GDM1 (cell line): ENCODE measurements around the gene BRAT1.

Experiments used
- DNase-seq: peaks from one replicate; lab custom pipeline; 2025; lab: John Stamatoyannopoulos, UW

BRAT1 gene

DNA sequence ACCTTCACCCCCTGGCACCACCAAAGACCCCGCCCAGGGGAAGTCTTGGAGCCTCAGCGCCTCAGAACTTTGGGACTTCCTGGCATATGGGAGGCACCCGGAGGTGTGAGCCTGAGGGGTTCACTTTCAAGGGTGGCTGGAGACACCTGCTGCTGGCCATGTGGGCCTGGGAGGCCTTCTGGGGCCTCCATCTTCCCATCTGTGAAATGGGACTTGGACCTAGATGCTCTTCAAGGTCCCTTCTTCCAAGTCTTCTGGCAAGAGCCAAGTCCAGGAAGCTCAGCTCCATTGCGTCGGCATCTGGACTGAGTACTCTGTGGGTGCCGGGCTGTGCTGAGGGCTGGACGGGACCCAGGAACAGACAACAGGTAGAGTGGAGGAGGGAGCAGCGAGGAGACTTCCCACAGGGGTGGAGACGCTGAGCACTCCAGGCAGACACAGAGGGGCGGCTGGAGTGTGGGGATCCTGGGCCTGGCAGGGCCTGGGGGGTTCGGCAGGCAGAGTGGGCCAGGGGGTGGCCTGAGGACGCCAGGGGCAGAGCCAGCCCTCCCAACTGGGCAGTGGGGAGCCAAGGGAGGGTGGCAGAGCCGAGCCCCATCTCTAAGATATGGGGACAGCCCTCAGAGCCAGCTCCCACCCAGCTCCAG, 45.1 kb downstream of the BRAT1 start:
- no peak for DNase-seq

DNA sequence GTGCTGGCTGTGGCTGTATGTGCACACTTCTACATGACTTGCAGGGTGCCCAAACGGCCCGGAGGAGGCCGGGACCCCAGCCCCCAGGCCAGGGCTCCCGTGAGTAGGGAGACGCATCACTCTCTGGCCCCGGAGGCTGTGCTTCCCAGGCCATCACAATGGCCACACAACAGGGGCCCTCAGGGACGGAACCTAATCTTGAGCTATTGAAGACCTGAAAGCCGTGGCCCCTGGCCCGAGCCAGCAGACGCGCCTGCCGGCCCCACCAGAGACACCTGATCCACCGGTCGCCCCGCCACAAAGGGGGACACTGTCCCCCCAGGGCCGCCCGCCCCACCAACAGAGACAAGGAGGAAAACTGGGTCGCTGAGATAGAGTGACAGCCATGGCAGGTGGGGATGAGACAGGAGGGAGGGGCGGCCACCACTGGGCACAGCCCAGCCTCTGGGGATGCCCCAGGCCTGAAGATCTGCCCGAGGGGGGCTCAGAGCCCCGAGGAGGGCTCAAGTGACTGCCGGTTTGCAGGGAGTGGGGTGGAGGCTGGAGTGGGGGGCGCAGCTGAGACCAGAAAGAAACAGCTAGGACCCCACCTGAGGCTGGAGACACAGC, 45.9 kb downstream of the BRAT1 start:
- no peak for DNase-seq

DNA sequence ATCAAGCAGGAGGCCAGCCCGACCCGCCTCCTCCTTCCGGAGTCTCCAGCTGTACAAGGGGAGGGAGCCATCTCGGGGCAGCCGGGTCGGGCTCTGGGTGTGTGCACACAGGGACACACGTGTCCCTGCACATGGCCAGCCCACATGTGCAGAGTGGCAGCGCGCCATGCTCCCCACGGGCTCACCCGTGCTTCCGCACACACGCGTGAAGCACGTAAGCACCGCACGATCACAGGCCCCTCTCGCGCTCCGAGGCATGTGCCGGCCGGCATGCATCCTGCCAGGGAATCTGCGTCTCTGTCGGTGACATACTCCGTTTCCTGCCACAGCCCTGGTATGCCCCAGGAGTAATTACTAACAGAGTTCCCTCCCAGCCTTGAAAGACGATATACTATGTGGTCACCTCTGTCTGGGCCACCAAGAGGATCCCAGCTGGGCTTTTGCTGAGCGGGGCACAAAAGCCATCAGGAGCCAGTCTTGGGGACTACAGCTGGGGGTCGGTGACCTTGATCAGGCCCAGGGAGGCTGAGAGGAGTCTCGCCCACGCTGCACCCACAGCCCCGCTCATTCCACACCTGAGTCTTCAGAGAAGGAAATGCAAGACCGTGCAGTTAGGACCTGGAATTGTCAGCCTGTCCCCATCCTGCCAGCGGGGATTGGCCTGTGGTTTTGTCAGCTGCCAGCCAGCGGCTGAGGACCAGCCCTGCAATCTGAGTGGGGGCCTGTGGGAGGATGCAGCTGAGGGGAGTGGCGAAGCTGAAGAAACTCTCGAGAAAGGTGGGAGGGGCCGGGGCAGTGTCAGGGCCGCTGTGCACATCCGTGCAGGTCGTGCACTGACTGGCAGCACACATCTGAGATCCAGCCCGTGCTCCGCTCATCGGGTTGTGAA, 46.8 kb downstream of the BRAT1 start:
- peak; percentile 70 for DNase-seq

DNA sequence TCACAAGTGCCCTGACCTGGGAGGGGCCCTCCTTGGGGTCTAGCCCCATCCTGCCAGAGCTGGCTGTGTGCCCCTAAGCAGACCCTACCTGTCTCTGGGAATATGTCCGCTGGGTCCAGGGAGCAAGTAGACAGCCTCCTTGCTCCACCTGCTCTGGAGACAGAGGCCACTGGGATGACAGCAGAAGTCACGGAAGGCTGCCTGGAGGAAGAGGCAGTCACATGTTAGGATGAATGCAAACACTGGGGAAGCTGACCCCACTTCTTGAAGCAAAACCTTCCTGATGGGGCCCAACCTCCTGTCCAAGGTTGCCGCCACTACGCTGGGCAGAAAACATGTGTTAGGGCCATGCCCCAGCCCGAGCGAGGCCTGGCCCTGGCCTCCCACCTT, 47.4 kb downstream of the BRAT1 start:
- no peak for DNase-seq

DNA sequence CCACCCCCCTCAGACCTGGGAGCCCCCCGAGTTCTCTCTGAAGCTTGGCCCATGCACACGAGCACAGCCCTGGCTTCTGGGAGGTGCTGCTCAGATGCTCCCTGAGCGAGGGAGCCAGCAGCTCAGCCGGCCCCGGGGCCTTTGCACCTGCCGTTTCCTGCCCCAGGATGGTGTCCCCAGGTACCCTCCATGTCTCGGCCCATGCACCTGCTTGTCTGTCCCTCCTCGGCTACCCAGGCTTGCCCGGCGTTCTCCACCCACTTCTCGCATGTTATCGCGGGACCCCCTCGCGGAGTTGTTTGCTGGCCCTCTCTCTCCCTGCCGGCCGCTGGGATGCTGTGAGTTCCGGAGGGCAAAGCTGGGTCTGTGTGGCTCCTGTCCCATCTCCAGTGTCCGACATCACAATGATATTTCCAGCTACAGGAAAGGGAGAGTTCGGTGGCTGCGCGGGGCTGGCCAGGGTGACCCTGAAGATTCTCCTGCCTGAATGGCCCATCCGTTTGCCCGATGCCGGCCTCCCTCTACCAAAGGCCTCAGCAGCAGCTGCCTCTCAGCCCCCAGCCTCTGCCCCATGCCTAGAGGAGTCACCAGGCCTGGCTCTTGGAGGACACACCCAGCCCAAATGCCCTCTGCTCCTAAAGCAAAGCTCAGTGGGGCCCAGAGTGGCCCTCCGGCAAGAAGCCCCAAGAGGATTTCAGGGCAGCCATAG, 48.0 kb downstream of the BRAT1 start:
- no peak for DNase-seq

DNA sequence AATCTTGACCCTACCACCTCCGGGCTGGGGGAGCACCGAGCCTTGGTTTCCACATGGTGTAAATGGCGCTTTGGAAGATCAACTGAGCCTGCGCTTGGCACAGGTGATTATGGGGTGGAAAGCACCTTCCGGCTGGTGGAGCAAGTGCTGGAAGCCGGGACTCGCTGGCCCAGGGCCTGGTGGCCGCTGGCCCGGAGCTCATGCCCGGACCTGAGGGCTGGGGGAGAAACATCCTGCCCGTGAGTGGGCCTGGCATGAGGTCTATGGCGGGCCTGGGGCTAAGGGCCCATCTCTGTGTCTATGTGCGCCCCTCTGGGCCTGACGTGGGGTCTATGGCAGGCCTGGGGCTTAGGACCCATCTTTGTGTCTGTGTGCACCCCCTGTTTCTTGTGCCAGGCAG, 49.9 kb downstream of the BRAT1 start:
- no peak for DNase-seq

DNA sequence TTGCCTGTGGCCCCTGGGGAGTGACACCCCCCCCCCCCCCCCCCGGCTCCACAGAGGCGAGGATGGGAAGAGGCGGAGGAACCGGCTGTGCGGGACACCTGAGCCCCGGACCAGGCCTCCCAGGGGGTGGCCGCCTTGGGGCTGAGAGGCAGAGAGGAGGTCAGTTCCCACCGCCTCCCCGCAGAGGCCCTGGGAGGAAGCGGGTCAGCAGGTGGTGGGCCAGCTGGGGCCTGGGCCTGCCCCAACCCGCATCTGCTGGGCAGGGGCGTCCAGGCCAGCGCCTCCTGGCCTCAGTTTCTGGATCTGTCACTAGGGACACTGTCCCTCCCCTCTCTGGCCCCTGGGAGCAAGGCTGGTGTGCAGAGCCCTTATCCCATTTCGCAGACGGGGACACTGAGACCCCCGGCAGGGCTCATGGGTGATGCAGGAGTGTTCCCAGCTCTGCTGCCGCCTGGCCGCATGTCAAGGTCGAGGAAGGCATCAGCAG, 50.4 kb downstream of the BRAT1 start:
- DNase-seq, result no peak

DNA sequence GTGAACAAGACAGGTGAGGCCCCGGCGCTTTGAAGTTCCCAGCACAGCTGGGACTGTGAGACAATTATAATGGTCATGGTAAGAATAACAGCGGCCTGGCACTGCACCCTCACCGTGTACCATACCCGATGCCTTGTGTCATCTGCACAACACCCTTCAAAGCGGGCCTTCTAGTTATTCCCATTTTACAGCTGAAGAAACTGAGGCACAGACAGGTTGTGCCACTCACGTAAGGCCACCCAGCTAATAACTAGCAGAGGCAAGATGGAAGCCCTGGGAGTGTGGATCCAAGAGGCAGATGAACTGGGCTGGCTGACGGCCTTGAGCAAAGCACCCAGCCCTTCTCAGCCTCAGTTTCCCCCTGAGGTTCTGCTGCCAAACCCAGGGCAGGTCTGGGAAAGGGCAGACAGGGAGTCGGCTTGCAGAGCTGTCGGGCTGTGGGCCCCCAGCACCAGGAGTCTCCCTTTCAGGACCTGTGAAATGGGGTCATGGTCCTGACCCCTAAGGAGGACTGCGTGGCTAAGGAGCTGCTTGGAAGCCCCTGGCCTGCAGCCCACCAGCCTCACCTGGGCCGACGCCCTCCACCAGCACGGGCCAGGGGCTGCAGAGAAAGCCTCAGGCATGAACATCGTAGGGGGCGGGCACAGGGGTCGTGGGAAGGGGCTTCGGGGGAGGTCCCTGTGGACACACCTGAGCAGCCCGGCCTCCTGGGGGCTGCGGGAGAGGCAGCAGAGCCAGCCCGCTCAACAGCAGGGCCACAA, 51.0 kb downstream of the BRAT1 start:
- no peak for DNase-seq

DNA sequence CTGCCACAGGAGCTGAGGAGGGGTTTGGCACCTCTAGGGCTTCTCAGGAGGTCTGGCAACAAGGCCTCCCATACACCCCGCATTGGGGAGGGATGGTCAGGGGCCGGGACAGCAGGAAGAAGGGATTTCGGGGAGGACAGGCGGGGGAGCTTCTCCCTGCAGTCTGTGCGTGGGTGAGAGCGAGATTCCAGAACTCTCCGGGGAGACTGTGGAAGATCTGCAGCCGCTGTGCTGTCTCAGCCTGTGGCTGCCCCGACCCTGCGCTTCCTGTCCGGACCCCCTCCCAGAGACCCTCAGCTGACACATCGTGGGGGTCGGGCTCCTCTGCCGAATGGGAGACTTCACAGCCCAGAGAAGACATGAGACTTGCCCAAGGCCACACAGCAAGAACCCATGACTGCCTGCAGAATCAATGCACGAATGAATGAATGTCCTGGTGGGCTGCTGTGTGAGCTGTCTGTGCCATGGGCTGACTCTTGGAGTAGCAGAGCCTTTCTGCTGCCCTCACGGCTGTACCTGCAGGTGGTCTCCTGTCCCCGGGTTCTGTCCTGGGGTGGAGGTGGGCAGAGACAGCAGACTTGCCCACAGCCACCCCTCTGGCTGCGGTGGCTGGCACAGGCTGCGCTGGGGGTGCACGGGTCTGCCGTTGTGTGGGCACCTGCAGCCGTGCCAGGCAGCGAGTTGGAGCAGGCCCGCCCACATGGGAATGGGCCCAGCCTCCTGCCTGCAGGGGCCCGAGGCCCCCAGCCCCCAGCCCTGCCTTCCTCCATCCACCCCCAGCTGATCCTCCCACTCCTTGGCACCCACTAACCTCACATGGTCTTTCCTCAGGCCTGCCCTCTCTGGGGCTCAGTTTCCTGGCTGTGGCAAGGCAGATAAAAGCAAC, 52.0 kb downstream of the BRAT1 start:
- DNase-seq, result no peak

DNA sequence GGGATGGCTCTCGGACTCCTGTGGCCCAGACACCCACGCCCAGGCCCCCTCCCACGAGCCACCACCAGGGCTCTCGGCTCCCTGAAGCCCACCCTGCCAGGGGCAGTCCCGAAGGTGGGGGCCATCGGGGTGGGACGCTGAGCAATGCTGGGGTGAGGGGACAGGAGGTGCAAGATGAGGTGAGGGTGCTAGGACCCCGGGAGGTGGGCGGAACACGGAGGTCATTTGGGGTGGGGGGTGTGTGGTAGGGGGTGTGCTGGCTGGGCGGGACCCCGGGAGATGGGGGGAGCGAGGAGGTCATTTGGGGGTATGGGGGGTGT, 52.7 kb downstream of the BRAT1 start:
- DNase-seq, result no peak

DNA sequence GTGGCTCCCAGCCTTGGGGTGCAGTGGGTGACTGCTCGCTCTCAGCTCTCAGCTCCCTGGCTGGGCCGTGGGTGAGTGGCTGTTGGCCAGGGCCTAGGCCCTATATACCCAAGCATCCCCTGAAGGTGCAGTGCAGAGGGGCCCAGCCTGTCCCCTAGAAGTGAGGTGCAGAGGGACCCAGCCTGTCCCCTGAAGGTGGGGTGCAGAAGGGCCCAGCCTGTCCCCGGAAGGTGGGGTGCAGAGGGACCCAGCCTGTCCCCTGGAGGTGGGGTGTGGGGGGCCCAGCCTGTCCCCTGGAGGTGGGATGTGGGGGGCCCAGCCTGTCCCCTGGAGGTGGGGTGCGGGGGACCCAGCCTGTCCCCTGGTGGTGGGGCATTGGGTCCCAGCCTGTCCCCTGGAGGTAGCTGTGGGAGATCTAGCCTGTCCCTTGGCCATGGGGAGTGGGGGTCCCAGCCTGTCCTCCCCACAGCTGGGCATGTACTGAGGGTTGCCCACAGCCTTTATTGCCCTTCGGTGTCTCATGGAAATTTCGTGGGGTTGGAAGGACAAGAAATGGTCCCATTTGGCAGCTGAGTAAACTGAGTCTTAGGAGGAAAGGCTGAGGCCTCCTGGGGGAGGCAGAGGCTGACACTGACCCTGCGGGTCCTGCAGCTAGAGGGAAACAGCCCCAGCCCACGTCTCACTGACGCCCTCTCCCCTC, 53.2 kb downstream of the BRAT1 start:
- no peak for DNase-seq

DNA sequence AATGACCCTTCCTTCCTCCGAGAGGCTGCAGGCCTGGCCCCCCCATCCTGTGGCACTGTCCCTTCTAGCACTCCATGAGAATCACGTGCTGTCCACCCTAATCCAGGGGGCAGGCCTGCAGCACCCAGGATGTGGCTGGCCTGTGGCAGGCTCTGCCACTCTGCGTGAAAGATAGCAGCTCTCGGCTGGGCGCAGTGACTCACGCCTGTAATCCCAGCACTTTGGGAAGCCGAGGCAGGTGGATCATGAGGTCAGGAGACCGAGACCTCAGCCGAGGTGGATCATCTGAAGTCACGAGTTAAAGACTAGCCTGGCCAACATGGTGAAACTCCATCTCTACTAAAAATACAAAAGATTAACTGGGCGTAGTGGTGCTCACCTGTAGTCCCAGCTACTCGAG, 54.6 kb downstream of the BRAT1 start:
- DNase-seq, result no peak

DNA sequence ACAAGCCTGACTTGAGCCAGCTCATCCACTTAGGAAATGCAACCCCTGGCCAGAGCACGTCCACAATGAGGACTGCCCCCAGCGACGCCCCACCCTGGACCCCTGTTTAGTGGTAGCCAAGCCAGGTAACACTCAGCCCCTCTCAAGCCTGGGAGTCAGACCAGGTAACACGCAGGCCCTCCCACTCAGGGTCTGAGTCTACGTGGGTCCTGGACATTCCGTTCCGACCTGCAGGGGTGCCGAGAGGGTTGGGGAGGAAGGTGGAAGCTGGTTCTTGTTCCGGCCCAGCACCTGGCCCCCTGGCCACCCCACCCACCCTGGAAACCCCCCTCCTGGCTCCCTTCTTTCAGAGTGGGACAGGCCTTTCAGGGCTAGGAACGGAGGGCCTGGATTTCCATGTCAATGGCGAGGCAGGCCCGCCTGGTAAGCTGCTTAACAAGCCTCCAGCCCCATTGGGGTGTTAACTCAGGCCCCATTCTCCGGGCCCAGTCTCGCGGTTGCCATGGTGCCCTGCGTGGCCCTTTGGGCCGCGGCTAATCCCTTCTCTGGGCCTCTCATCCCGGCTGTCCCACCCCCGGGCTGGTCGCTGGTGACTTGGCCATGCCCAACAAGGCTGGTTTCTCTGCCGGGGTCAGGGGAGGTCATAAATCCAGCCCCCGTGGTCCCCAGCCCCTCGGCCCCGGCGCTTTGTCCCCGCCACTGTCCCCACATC, 55.4 kb downstream of the BRAT1 start:
- DNase-seq, result no peak

DNA sequence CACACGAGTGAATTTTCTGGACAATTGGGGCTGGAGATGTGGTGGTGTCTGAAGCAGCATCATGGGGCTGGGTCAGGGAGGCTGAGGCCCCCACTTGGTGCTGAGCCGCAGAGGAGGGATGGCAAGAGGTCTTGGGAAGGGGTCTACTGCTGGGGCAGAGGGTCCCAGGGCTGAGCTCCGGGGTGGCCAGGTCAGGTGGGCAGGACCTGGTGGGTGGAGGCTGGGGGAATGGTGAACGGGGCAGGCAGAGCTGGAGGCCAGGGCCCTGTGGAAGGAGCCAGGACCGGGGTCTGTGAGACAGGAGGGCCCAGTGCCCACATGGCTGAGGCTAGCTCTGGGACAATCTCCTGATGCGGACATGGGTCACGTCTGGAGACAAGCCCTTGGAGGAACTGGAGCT, 56.1 kb downstream of the BRAT1 start:
- DNase-seq, result no peak

DNA sequence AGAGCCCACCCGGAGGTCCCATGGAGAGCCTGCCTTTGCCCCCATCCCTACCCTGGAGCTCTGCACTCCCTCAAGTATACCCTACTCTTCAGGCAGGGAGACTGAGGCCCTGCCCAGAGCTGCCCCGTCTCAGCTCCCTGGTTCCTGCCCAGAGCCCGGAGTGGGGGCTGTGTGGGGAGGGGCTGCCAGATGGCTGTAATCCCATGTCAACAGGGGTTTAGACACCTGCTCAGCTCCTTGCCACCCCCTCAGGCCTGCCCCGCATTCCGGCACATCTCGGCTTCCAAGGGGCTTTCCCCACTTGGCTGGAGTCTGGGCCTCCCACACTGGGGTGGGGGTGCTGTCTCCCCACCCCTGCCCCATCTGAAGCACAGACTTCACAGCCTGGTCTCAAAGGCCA, 56.6 kb downstream of the BRAT1 start:
- no peak for DNase-seq

DNA sequence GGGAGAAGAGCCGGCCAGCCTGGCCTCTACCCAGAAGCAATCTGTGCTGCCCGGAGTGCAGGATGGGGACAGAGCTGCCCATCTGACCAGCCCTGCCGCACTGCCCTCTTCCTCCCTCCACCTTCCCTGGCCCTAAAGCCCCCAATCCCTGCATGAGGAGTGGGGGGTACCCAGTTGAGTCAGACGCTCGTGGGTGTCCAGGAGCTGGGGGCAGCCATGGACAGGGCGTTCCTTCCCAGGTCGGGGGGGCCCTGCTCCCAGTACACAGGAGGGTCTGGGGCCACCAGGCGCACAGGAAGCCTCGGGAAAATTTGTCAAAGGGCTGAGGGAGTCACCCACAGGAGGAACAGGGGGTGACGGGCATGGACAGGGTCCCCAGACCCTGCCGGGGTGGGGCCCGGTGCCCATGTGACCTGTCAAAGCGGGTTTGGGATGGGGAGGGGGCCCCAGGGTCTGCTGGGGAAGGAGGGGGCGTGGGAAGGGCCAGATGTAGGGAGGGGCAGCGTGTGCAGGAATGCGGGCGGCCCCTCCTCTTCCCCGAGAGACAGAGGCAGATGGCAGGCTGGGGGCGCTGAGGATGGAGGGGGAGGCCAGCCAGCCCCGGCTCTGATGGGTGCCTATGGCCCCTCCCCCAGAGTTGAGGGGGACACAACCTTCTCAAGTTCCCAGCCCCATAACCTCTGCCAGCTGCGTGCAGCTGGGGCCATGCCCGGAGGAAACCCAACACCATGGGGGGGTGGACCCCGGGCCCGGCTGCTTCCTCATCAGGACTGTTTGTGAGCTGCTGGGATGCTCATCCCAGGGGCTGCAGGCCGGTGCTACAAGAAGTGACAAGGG, 57.6 kb downstream of the BRAT1 start:
- no peak for DNase-seq

DNA sequence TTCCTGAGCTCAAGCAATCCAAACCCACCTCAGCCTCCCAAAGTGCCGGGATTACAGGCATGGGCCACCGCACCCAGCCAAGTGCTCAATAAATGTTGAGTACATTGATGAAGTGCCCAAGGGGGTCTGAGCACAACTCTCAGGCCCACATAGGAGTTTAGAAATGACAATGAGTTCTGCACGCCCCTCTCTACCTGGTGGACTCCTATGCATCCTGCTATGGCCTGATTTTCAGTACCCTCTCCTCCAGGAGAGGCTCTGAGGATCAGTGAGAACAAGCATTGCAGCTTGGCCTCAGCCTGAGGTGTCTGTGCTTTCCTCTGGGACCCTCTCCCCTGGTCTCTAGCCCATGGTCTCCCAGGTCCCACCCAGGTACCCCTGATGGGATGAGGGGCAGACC, 58.3 kb downstream of the BRAT1 start:
- DNase-seq, result no peak

DNA sequence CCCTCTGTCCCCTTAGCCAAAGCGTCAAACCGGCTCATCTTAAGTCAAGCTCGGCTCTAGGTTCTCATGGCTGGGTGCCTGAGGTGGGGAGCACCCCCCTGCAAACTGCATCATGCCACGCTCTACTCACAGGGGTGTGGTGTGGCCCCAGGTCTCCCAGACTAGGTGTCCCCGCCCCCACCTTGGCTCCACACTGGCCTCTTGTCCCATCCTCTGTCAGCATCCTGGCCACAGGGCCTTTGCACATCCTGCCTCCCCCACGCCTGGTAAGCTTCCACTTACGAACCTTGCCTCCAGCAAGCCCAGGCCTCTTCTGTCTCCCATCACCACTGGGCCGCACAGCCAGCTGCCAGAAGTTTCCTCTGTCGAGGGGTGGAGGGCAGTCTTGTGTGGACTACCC, 58.9 kb downstream of the BRAT1 start:
- no peak for DNase-seq
